ENCODE data around the gene CACNA1C. TPM values are rescaled to one million over a fixed set of nuclear protein-coding genes. Genes with fewer than 3 reads are reported as not detected.
A peak's percentile ranks its signal among the peaks of the same experiment; 100 is the strongest.

The CACNA1C gene
- total RNA-seq, 4 donors from 2014 or later = 0.38 to 2.4 (median 1.4) TPM

GRCh38 chr12:2287589-2287988 is 234.8 kb downstream of the CACNA1C start:
- intact Hi-C loops (cut with DNase I; ENCODE audit: low total_unique reads) = loop anchor here (5.0 kb wide), 1 partner anchor 490 kb away; no protein-coding TSS in a partner anchor
- peak in 1 of 2 donors; percentile 68 for DNase-seq (ENCODE audit: low spot score in 2 of 2)
- H3K4me3 ChIP-seq (ENCODE audit: low read depth, poor library complexity, severe bottlenecking) = no peak overlapping the region
- 57 to 59% methylated on average over 5 of the region's 5 CpGs for WGBS, 2 donors
- TF ChIP-seq POLR2A (IDR thresholded peaks at IDR 0.05) = no peak
- TF ChIP-seq, protein P1, sequence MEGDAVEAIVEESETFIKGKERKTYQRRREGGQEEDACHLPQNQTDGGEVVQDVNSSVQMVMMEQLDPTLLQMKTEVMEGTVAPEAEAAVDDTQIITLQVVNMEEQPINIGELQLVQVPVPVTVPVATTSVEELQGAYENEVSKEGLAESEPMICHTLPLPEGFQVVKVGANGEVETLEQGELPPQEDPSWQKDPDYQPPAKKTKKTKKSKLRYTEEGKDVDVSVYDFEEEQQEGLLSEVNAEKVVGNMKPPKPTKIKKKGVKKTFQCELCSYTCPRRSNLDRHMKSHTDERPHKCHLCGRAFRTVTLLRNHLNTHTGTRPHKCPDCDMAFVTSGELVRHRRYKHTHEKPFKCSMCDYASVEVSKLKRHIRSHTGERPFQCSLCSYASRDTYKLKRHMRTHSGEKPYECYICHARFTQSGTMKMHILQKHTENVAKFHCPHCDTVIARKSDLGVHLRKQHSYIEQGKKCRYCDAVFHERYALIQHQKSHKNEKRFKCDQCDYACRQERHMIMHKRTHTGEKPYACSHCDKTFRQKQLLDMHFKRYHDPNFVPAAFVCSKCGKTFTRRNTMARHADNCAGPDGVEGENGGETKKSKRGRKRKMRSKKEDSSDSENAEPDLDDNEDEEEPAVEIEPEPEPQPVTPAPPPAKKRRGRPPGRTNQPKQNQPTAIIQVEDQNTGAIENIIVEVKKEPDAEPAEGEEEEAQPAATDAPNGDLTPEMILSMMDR (IDR thresholded peaks at IDR 0.05) = no peak

DNA sequence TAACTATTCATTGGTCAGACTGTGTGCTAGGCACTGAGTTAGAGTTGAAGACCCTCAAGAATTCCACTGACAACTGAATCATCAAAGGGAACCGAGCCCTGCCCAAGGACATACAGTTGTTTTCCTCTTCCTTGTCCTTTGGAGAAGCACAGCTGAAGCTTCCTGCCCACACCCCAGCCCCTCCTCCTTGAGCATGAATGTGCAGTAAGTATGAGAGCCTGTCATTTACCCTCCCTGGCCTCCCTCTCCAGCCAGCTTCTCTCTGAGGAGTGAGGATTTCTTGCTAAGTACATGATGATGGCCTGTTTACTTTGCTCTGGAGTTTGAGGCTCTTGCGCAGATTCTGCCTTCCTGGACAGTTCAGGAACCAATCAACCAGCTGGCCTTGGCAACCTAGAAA is 235.2 kb downstream of the CACNA1C start:
- intact Hi-C loops (cut with DNase I; ENCODE audit: low total_unique reads) = loop anchor here (5.0 kb wide), 1 partner anchor 491 kb away; no protein-coding TSS in a partner anchor
- TF ChIP-seq, protein P1 (IDR thresholded peaks at IDR 0.05) = no peak
- TF ChIP-seq POLR2A (IDR thresholded peaks at IDR 0.05) = no peak
- DNase-seq (ENCODE audit: low spot score in 2 of 2) = peak in 1 of 2 donors; percentile 74
- whole genome bisulfite sequencing, 2 donors = 63 to 77% methylated on average over 2 of the region's 2 CpGs
- H3K4me3 ChIP-seq (ENCODE audit: low read depth, poor library complexity, severe bottlenecking) = no peak overlapping the region

- 87 to 93% methylated on average over 4 of the region's 4 CpGs for WGBS, 2 donors
- TF ChIP-seq, protein P1 (IDR thresholded peaks at IDR 0.05) = no peak
- no peak for TF ChIP-seq POLR2A (IDR thresholded peaks at IDR 0.05)
- DNase-seq (ENCODE audit: low spot score in 2 of 2) = peak in 1 of 2 donors; percentile 65
- intact Hi-C loops (cut with DNase I; ENCODE audit: low total_unique reads) = loop anchor here (5.0 kb wide), 1 partner anchor 491 kb away; no protein-coding TSS in a partner anchor
- H3K4me3 ChIP-seq (ENCODE audit: low read depth, poor library complexity, severe bottlenecking) = no peak overlapping the region
Measured at GRCh38 chr12:2288471-2288870, 235.7 kb downstream of the CACNA1C start.

- no peak overlapping the region for H3K4me3 ChIP-seq (ENCODE audit: low read depth, poor library complexity, severe bottlenecking)
- WGBS, 2 donors = 57 to 61% methylated on average over 5 of the region's 5 CpGs
- intact Hi-C loops (cut with DNase I; ENCODE audit: low total_unique reads) = loop anchor here (5.0 kb wide), 1 partner anchor 492 kb away; no protein-coding TSS in a partner anchor
- no peak for TF ChIP-seq POLR2A (IDR thresholded peaks at IDR 0.05)
- TF ChIP-seq, protein P1 (IDR thresholded peaks at IDR 0.05) = no peak
- peak in 1 of 2 donors; percentile 25 for DNase-seq (ENCODE audit: low spot score in 2 of 2)
Measured at GRCh38 chr12:2288875-2289274, 236.1 kb downstream of the CACNA1C start.

- peak in 1 of 2 donors; percentile 65 for DNase-seq (ENCODE audit: low spot score in 2 of 2)
- no peak for TF ChIP-seq POLR2A (IDR thresholded peaks at IDR 0.05)
- TF ChIP-seq, protein P1 (IDR thresholded peaks at IDR 0.05) = no peak
- intact Hi-C loops (cut with DNase I; ENCODE audit: low total_unique reads) = loop anchor here (5.0 kb wide), 1 partner anchor 492 kb away; no protein-coding TSS in a partner anchor
- WGBS, 2 donors = 84 to 87% methylated on average over 10 of the region's 10 CpGs
- H3K4me3 ChIP-seq (ENCODE audit: low read depth, poor library complexity, severe bottlenecking) = no peak overlapping the region
Measured at GRCh38 chr12:2289525-2289924, 236.7 kb downstream of the CACNA1C start.

DNA sequence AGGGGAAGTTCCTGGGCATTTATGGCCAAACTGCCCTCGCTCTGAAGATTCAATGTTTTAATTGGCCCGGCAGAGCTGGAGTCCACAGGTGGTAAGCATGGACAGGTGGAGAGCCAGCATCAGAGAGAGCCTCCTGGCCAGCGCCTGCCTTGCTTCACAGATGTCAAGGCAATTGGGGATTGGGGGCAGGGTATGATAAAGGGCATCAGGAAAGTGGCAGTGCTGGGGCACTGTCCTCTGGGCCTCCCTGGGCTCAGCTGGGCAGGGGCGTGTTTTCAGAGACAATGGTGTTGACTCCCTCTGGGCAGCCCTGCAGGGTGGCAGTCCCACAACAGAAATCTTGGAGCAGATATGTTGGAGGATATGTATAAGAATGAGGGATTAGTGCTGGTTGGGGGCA is 237.3 kb downstream of the CACNA1C start:
- intact Hi-C loops (cut with DNase I; ENCODE audit: low total_unique reads) = no loop called here
- TF ChIP-seq, protein P1 (IDR thresholded peaks at IDR 0.05) = no peak
- no peak for TF ChIP-seq POLR2A (IDR thresholded peaks at IDR 0.05)
- H3K4me3 ChIP-seq (ENCODE audit: low read depth, poor library complexity, severe bottlenecking) = no peak overlapping the region
- 93 to 99% methylated on average over 4 of the region's 4 CpGs for WGBS, 2 donors
- peak in 1 of 2 donors; percentile 69 for DNase-seq (ENCODE audit: low spot score in 2 of 2)
